ENCODE results near the gene LRRC7. TPM values are rescaled to one million over a fixed set of nuclear protein-coding genes. Genes with fewer than 3 reads are reported as not detected.

The LRRC7 gene
- total and polyA plus RNA-seq, 12 donors = under 0.01 to 3.4 (median 0.32) TPM; not detected in 3

DNA sequence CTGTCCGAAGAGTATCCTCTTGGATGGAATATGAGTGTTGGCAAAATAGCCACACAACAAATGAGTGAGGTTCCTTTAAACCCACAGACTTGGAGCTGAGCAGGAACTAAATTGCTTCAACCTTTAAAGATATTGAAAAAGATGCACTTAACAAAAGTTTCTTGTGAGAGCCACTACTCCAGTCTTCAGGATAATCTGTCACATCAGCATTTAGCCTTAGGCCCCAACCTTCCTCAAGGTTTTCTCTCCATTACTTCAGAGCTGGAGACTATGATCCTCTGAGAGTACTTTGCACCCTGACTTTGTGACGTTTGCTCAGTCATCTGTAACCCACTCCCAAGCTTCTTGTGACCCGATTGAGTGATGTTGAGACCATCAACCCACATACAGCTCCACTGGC, 424.9 kb downstream of the LRRC7 start:
- Histone ChIP-seq H3K27ac (no peak overlapping the region), H3K36me3 (replicated peaks in 1 of 2) (no peaks in the 10 kb centered on the region), H3K4me1 (replicated peaks in 1 of 2) (no peaks in the 10 kb centered on the region), H3K27me3 (no peaks in the 10 kb centered on the region), H3K4me3 (no peak overlapping the region), H3K9me3 (replicated peaks in 1 of 3) (no peaks in the 10 kb centered on the region)
- no peak for DNase-seq
- TF ChIP-seq, protein P1, sequence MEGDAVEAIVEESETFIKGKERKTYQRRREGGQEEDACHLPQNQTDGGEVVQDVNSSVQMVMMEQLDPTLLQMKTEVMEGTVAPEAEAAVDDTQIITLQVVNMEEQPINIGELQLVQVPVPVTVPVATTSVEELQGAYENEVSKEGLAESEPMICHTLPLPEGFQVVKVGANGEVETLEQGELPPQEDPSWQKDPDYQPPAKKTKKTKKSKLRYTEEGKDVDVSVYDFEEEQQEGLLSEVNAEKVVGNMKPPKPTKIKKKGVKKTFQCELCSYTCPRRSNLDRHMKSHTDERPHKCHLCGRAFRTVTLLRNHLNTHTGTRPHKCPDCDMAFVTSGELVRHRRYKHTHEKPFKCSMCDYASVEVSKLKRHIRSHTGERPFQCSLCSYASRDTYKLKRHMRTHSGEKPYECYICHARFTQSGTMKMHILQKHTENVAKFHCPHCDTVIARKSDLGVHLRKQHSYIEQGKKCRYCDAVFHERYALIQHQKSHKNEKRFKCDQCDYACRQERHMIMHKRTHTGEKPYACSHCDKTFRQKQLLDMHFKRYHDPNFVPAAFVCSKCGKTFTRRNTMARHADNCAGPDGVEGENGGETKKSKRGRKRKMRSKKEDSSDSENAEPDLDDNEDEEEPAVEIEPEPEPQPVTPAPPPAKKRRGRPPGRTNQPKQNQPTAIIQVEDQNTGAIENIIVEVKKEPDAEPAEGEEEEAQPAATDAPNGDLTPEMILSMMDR (IDR thresholded peaks at IDR 0.05) = no peak
- no peak for TF ChIP-seq POLR2A (IDR thresholded peaks at IDR 0.05)
- WGBS, 4 donors = 67 to 73% (median 70%) methylated on average over 3 of the region's 3 CpGs
- intact Hi-C loops (cut with DNase I) = no loop called here

DNA sequence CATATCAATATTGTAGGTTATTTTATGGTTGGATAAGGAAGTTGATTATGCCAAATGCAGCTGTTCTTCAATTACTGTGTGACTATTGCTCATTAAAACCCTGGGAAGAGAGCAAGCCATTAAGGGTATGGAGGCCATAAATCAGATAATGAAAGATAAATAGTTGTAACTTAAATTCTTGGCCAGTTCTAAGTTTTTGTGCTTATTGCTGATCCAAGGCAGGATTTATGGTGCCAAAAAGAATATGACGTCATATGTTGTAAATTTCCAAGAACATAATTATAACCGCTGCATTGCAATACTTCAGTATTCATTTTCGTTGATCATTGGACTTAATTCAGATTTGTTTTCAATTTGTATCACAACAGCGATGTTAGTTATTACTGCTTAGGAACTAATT, 426.1 kb downstream of the LRRC7 start:
- WGBS, 4 donors = 69 to 79% (median 77%) methylated on average over 4 of the region's 4 CpGs
- no peaks in the 10 kb centered on the region for H3K9me3 ChIP-seq (replicated peaks in 1 of 3)
- H3K4me1 ChIP-seq (replicated peaks in 1 of 2) = no peaks in the 10 kb centered on the region
- TF ChIP-seq, protein P1 (IDR thresholded peaks at IDR 0.05) = no peak
- TF ChIP-seq POLR2A (IDR thresholded peaks at IDR 0.05) = no peak
- intact Hi-C loops (cut with DNase I) = no loop called here
- H3K36me3 ChIP-seq (replicated peaks in 1 of 2) = no peaks in the 10 kb centered on the region
- H3K27ac ChIP-seq = no peak overlapping the region
- H3K4me3 ChIP-seq = no peak overlapping the region
- no peaks in the 10 kb centered on the region for H3K27me3 ChIP-seq
- no peak for DNase-seq

DNA sequence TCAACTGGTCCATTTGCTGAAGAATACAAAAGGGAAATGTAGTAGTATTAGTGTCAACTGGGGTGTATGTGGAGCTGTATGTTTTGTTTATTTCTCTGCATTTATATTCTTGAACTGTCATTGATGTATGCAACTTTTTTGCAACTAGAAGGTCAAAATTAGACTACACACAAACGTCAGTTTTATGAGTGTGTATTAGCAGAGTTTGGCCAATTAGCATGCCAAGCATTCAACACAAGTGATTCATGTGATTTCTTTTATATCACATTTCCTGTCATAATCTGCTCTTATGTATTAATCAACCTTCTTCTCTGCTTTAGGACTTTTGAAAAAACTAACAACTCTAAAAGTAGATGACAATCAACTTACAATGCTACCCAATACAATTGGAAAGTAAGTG, 426.5 kb downstream of the LRRC7 start:
- Histone ChIP-seq H3K4me3 (no peak overlapping the region), H3K4me1 (replicated peaks in 1 of 2) (no peaks in the 10 kb centered on the region), H3K36me3 (replicated peaks in 1 of 2) (no peaks in the 10 kb centered on the region), H3K27ac (no peak overlapping the region), H3K9me3 (replicated peaks in 1 of 3) (no peaks in the 10 kb centered on the region), H3K27me3 (no peaks in the 10 kb centered on the region)
- intact Hi-C loops (cut with DNase I) = no loop called here
- no peak for DNase-seq
- WGBS, 4 donors = 26 to 32% (median 30%) methylated on average over 1 of the region's 1 CpG
- TF ChIP-seq, protein P1 (IDR thresholded peaks at IDR 0.05) = no peak
- no peak for TF ChIP-seq POLR2A (IDR thresholded peaks at IDR 0.05)

DNA sequence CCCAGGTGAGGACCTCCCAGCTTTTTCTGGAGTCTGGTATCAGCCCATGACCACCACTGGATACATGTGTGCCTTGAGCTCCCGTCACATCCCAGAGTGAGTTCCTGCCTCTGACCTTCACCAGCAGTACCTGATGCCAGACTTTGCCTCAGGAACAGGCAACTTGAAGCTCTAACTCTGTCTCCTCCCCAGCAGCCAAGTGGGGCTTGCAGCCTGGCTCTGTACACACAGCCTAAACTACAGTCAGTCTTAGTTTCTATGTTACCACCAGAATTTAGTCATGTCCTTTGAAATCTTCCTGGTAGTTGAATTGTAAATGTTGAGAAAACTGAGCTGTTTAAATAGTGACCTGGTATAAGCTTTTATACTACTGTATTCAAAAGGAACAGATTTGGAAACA, 431.1 kb downstream of the LRRC7 start:
- no peaks in the 10 kb centered on the region for H3K4me1 ChIP-seq (replicated peaks in 1 of 2)
- 62 to 79% (median 73%) methylated on average over 1 of the region's 1 CpG for WGBS, 4 donors
- H3K36me3 ChIP-seq (replicated peaks in 1 of 2) = no peaks in the 10 kb centered on the region
- H3K9me3 ChIP-seq (replicated peaks in 1 of 3) = no peaks in the 10 kb centered on the region
- no peak for DNase-seq
- TF ChIP-seq, protein P1 (IDR thresholded peaks at IDR 0.05) = no peak
- no peak overlapping the region for H3K4me3 ChIP-seq
- intact Hi-C loops (cut with DNase I) = no loop called here
- no peak overlapping the region for H3K27ac ChIP-seq
- H3K27me3 ChIP-seq = no peaks in the 10 kb centered on the region
